Stimulated activated CD4-positive, alpha-beta T cell treated with anti-CD3 and anti-CD28 coated beads, Interleukin-4, amount 100 ng/mL, for 1 hour (primary cell): Measurements from ENCODE around the gene SPDYA.
A peak's percentile ranks its signal among the peaks of the same experiment; 100 is the strongest.
"Not testable (repeated sequence)": the region's sequence is repeated elsewhere in the genome, so short reads cannot be mapped to it uniquely, and the experiment has no call there.

ENCODE experiments used
- DNase-seq: peaks from one replicate; pipeline ENCODE4 v3.0.0-alpha.2; 2020

SPDYA gene

GRCh38 chr2:28810384-28811285, at the start of gene SPDYA:
Gene SPDYA, plus strand, starts transcription at chr2:28810834. Its CDS starts 5,181 bp downstream, at chr2:28816015.
- DNase-seq, result peak; percentile 81

GRCh38 chr2:28761420-28761819, 49.2 kb upstream of the SPDYA start:
- DNase-seq, result no peak

- DNase-seq, result no peak
Measured at GRCh38 chr2:28764909-28765711, 45.5 kb upstream of the SPDYA start.

GRCh38 chr2:28766070-28766469, 44.6 kb upstream of the SPDYA start:
- DNase-seq, result no peak

GRCh38 chr2:28767337-28767736, 43.3 kb upstream of the SPDYA start:
- no peak for DNase-seq

GRCh38 chr2:28768422-28768821, 42.2 kb upstream of the SPDYA start:
- no peak for DNase-seq

- no peak for DNase-seq
Measured at GRCh38 chr2:28768952-28769351, 41.7 kb upstream of the SPDYA start.

- DNase-seq, result no peak
Measured at GRCh38 chr2:28772351-28772750, 38.3 kb upstream of the SPDYA start.

- no peak for DNase-seq
Measured at GRCh38 chr2:28776471-28776870, 34.2 kb upstream of the SPDYA start.

GRCh38 chr2:28778392-28778791, 32.2 kb upstream of the SPDYA start:
- DNase-seq, result no peak

- DNase-seq, result no peak
Measured at GRCh38 chr2:28779001-28779400, 31.6 kb upstream of the SPDYA start.

- DNase-seq, result no peak
Measured at GRCh38 chr2:28780496-28780895, 30.1 kb upstream of the SPDYA start.

GRCh38 chr2:28782423-28782822, 28.2 kb upstream of the SPDYA start:
- DNase-seq, result no peak

- DNase-seq, result not testable (repeated sequence)
Measured at GRCh38 chr2:28784570-28784969, 26.1 kb upstream of the SPDYA start.

- DNase-seq, result no peak
Measured at GRCh38 chr2:28796620-28797019, 14.0 kb upstream of the SPDYA start.

- no peak for DNase-seq
Measured at GRCh38 chr2:28801726-28802125, 8.9 kb upstream of the SPDYA start.

- DNase-seq, result no peak
Measured at GRCh38 chr2:28802975-28803429, 7.6 kb upstream of the SPDYA start.

GRCh38 chr2:28809927-28810326, 707 bp upstream of the SPDYA start:
- no peak for DNase-seq

- no peak for DNase-seq
Measured at GRCh38 chr2:28818053-28818452, 7.4 kb downstream of the SPDYA start.

GRCh38 chr2:28821295-28821958, 10.8 kb downstream of the SPDYA start:
- peak; percentile 11 for DNase-seq

GRCh38 chr2:28822036-28822435, 11.4 kb downstream of the SPDYA start:
- no peak for DNase-seq

GRCh38 chr2:28824207-28824606, 13.6 kb downstream of the SPDYA start:
- DNase-seq, result no peak

GRCh38 chr2:28824870-28825269, 14.2 kb downstream of the SPDYA start:
- no peak for DNase-seq
